Endothelial cell of umbilical vein (primary cell): ENCODE measurements around the gene CSMD2. TPM values are rescaled to one million over a fixed set of nuclear protein-coding genes. Genes with fewer than 3 reads are reported as not detected.

Experiments
- BruUV-seq: library from RNA; stranded (reverse); fragments of 400-500 nt; replicated peaks from 2 replicates; lab custom pipeline; 2021; lab: Mats Ljungman, UMichigan
- CTCF ChIA-PET: fragments of 300-600, 350-600 bp; sonication (Branson Sonifier 250); formaldehyde crosslinking; loops from one replicate; lab custom pipeline; 2021; ENCODE audit warnings: antibody characterized with exemption, inconsistent platforms; lab: Charles Lee
- POLR2A ChIA-PET: fragments of 300-600, 350-600 bp; sonication (Branson Sonifier 250); formaldehyde crosslinking; loops from one replicate; lab custom pipeline; 2021; ENCODE audit warnings: antibody characterized with exemption, inconsistent platforms; lab: Charles Lee
- DNase-seq: peaks from one replicate; pipeline ENCODE4 v3.0.0-alpha.2; 2011; ENCODE audit warnings: low read depth, low spot score
- FAIRE-seq: peaks from 2 replicates; lab custom pipeline; 2011; peaks lifted over from hg19 to GRCh38; lab: Jason Lieb, UNC
- H2AFZ ChIP-seq: 2 replicates; pipeline ENCODE4 v1.6.0; 2012; ENCODE audit warnings: low read depth, low read length, control low read depth, inconsistent platforms
- H3K27ac ChIP-seq: 2 replicates; pipeline ENCODE4 v1.5.1; 2011; ENCODE audit warnings: low read depth, mild to moderate bottlenecking, control low read depth, low read length, moderate library complexity; ENCODE audit not compliant: insufficient read depth
- H3K27me3 ChIP-seq, 2 experiments: 2 replicates each; pipeline versions ENCODE4 v1.6.0 to v1.6.1; 2011; ENCODE audit warnings: low read length in 2 of 2, mixed read lengths in 1 of 2; ENCODE audit not compliant: control insufficient read depth in 2 of 2, insufficient read depth in 2 of 2
- H3K36me3 ChIP-seq, 2 experiments: 2 replicates in 1 of 2; 3 replicates in 1 of 2; pipeline ENCODE4 v1.5.1; 2011; ENCODE audit warnings: low read length in 2 of 2, mild to moderate bottlenecking in 1 of 2, moderate library complexity in 1 of 2; ENCODE audit not compliant: control insufficient read depth in 2 of 2, insufficient read depth in 2 of 2; ENCODE audit errors: extremely low read depth in 1 of 2
- H3K4me1 ChIP-seq: 3 replicates; pipeline ENCODE4 v1.5.1; 2011; ENCODE audit warnings: mild to moderate bottlenecking, low read length; ENCODE audit not compliant: control insufficient read depth, insufficient read depth; ENCODE audit errors: extremely low read depth
- H3K4me2 ChIP-seq: 2 replicates; pipeline ENCODE4 v1.6.1; 2011; ENCODE audit warnings: low read length, control low read depth, mixed read lengths; ENCODE audit not compliant: insufficient read depth
- H3K4me3 ChIP-seq, 3 experiments: fragments of 200-600 bp in 1 of 3; sonication (generic), shearing (Covaris generic) in 1 of 3; replicated peaks in 1 of 3; 2 replicates each; pipeline ENCODE4 v1.5.1; 2011 to 2016; ENCODE audit warnings: control low read depth in 3 of 3, low read length in 3 of 3, mild to moderate bottlenecking in 2 of 3, inconsistent platforms in 1 of 3, low read depth in 1 of 3, moderate library complexity in 1 of 3; ENCODE audit not compliant: insufficient read depth in 1 of 3
- H3K79me2 ChIP-seq: 2 replicates; pipeline ENCODE4 v1.6.0; 2012; ENCODE audit warnings: low read length, inconsistent platforms; ENCODE audit not compliant: control insufficient read depth, insufficient read depth
- H3K9ac ChIP-seq: replicated peaks from 2 replicates; pipeline ENCODE3; 2011; ENCODE audit warnings: low read length, control low read depth; ENCODE audit not compliant: insufficient read depth; ENCODE audit errors: extremely low read depth
- H3K9me1 ChIP-seq: replicated peaks from 3 replicates; pipeline ENCODE4 v1.6.0; 2011; ENCODE audit warnings: mild to moderate bottlenecking, low read length; ENCODE audit not compliant: control insufficient read depth, insufficient read depth; ENCODE audit errors: extremely low read depth
- H3K9me3 ChIP-seq: replicated peaks from 2 replicates; pipeline ENCODE4 v1.5.1; 2012; ENCODE audit warnings: low read length, inconsistent platforms; ENCODE audit not compliant: control insufficient read depth, insufficient read depth
- H4K20me1 ChIP-seq: replicated peaks from 2 replicates; pipeline ENCODE3; 2011; ENCODE audit warnings: mild to moderate bottlenecking, low read length; ENCODE audit not compliant: control insufficient read depth, insufficient read depth; ENCODE audit errors: extremely low read depth
- EZH2 ChIP-seq: IDR thresholded peaks from 2 replicates; pipeline ENCODE4 v1.6.1; 2012; ENCODE audit warnings: borderline replicate concordance, low read depth, mild to moderate bottlenecking, moderate library complexity, low read length, inconsistent platforms; ENCODE audit not compliant: severe bottlenecking
- FOS ChIP-seq: IDR thresholded peaks from 2 replicates; pipeline ENCODE4 v1.6.1; 2011; ENCODE audit warnings: mild to moderate bottlenecking, low read length, moderate library complexity, borderline replicate concordance; ENCODE audit not compliant: insufficient read depth
- GATA2 ChIP-seq: IDR thresholded peaks from 2 replicates; pipeline ENCODE4 v1.7.0; 2011; ENCODE audit warnings: low read depth, mild to moderate bottlenecking, moderate library complexity, mixed read lengths, low read length; ENCODE audit not compliant: insufficient read length, insufficient read depth
- JUN ChIP-seq: IDR thresholded peaks from 2 replicates; pipeline ENCODE4 v1.6.1; 2011; ENCODE audit warnings: borderline replicate concordance, low read depth; ENCODE audit not compliant: insufficient read length, insufficient read depth
- MAX ChIP-seq: IDR thresholded peaks from 2 replicates; pipeline ENCODE4 v1.6.1; 2011; ENCODE audit not compliant: insufficient read depth, insufficient read length
- MYC ChIP-seq: IDR thresholded peaks from one replicate; pipeline ENCODE4 v1.6.1; 2011; ENCODE audit warnings: mild to moderate bottlenecking, low read depth, low read length
- POLR2A ChIP-seq: IDR thresholded peaks from 2 replicates; pipeline ENCODE4 v1.6.1; 2012; ENCODE audit warnings: low read depth, mild to moderate bottlenecking, control low read depth, low read length
- POLR2AphosphoS5 ChIP-seq: IDR thresholded peaks from 2 replicates; pipeline ENCODE4 v1.6.1; 2012; ENCODE audit warnings: low read depth, mild to moderate bottlenecking, control low read depth, low read length, moderate library complexity; ENCODE audit not compliant: insufficient read depth
- dilution Hi-C: fragments of 300-500 bp; cut with MboI; formaldehyde crosslinking; loops from one replicate; pipeline ENCODE4 v1.15.0; 2019; ENCODE audit warnings: low sequenced_read_pairs; ENCODE audit not compliant: extremely low pct_ligation_motif_present
- intact Hi-C: fragments of 100-400 bp; cut with micrococcal nuclease; formaldehyde crosslinking; loops from one replicate; pipeline ENCODE4 v1.10.0; 2022
- polyA plus RNA-seq, 4 experiments: library from polyadenylated mRNA; depleted of rRNA in 3 of 4; stranded (reverse) in 3 of 4; unstranded in 1 of 4; fragments of >200 nt; gene quantifications; 2 replicates each; pipeline versions ENCODE4 v1.2.1 to v1.2.3, GENCODE V29; 2011 to 2012; ENCODE audit warnings: missing spikeins in 1 of 4
- total RNA-seq: library from RNA; stranded (reverse); gene quantifications from 2 replicates; pipeline ENCODE4 v1.2.3, GENCODE V29; 2021
- TF ChIP-seq, protein P1 (sequence below), 2 donors: IDR thresholded peaks; 1 replicate in 1 of 2; 2 replicates in 1 of 2; pipeline ENCODE4 v1.5.1; 2011; ENCODE audit warnings: low read length in 2 of 2, mild to moderate bottlenecking in 2 of 2, moderate library complexity in 2 of 2, control low read depth in 1 of 2, inconsistent platforms in 1 of 2, low read depth in 1 of 2; ENCODE audit not compliant: insufficient read depth in 1 of 2; ENCODE audit errors: extremely low read depth in 1 of 2

Gene CSMD2
- total and polyA plus RNA-seq, 2 donors (not counting 3 experiments of a cell fraction or from before 2014, with no cell fraction given): under 0.01 TPM; not detected in 1

DNA sequence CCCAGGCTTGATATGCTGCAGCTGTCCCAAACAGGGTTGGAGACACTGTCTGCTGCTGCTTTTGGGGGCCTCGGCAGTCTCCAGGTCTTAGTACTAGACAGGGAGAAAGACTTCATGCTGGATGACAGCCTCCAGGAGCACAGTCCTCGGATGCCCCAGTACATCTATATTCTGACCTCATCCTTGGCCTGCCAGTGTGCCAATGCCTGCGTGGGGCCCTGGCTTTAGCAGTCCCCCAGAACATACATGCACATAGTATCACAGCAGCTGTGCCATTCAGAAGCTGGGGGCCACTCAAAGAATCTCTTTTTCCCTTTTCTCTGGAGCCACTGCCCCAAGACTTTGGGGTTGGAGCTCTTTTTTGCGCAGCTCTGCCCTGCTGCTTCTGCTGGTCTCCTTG is 697.0 kb downstream of the CSMD2 start:
- CTCF ChIA-PET: interaction anchor here (0.9 to 5.1 kb wide), 9 partner anchors 9 to 379 kb away, joined by 3 to 97 read pairs (median 16); no protein-coding TSS in a partner anchor
- Histone ChIP-seq H3K79me2 (peaks cover under 1% of the 10 kb centered on the region), H3K4me2 (no peak overlapping the region), H3K9me3 (no peaks in the 10 kb centered on the region), H3K9ac (no peak overlapping the region), H2AFZ (no peak overlapping the region), H3K27me3 (no peaks in the 10 kb centered on the region), H3K27ac (no peak overlapping the region), H3K4me3 (no peak overlapping the region), H3K4me1 (peaks cover 5% of the 10 kb centered on the region), H4K20me1 (no peaks in the 10 kb centered on the region), H3K9me1 (no peaks in the 10 kb centered on the region), H3K36me3 (no peaks in the 10 kb centered on the region)
- dilution Hi-C loops (no loop called here), intact Hi-C loops (no loop called here)
- TF ChIP-seq FOS (no peak), MYC (no peak), POLR2A (no peak), POLR2AphosphoS5 (no peak), JUN (no peak), GATA2 (no peak), MAX (no peak), EZH2 (no peak)
- TF ChIP-seq, protein P1, sequence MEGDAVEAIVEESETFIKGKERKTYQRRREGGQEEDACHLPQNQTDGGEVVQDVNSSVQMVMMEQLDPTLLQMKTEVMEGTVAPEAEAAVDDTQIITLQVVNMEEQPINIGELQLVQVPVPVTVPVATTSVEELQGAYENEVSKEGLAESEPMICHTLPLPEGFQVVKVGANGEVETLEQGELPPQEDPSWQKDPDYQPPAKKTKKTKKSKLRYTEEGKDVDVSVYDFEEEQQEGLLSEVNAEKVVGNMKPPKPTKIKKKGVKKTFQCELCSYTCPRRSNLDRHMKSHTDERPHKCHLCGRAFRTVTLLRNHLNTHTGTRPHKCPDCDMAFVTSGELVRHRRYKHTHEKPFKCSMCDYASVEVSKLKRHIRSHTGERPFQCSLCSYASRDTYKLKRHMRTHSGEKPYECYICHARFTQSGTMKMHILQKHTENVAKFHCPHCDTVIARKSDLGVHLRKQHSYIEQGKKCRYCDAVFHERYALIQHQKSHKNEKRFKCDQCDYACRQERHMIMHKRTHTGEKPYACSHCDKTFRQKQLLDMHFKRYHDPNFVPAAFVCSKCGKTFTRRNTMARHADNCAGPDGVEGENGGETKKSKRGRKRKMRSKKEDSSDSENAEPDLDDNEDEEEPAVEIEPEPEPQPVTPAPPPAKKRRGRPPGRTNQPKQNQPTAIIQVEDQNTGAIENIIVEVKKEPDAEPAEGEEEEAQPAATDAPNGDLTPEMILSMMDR (IDR thresholded peaks at IDR 0.05; ENCODE audit: extremely low read depth in 1 of 2, insufficient read depth in 1 of 2, low read depth in 1 of 2, low read length in 2 of 2): no peak
- POLR2A ChIA-PET: no interaction called here
- FAIRE-seq (no peak), DNase-seq (no peak)
- no TSS peak for BruUV-seq
